Mesothelial cell of epicardium (in vitro differentiated cells): Measurements from ENCODE around the gene THEMIS. TPM values are rescaled to one million over a fixed set of nuclear protein-coding genes. Genes with fewer than 3 reads are reported as not detected.

Experiments
- DNase-seq, 2 experiments: peaks; one replicate each; pipeline ENCODE4 v3.0.0; 2021; ENCODE audit warnings: low spot score in 2 of 2; ENCODE audit not compliant: unreplicated experiment in 2 of 2
- H3K27ac Mint-ChIP-seq: 2 replicates; pipeline ENCODE4 v1.8.0; 2021; ENCODE audit warnings: mixed read lengths
- H3K27me3 Mint-ChIP-seq: 2 replicates; pipeline ENCODE4 v1.8.0; 2021; ENCODE audit warnings: low read depth, mixed read lengths
- H3K36me3 Mint-ChIP-seq: 2 replicates; pipeline ENCODE4 v1.8.0; 2021; ENCODE audit warnings: mixed read lengths
- H3K4me1 Mint-ChIP-seq: 2 replicates; pipeline ENCODE4 v1.8.0; 2021; ENCODE audit warnings: mixed read lengths
- H3K4me3 Mint-ChIP-seq: 2 replicates; pipeline ENCODE4 v1.8.0; 2021; ENCODE audit warnings: mild to moderate bottlenecking, moderate library complexity, mixed read lengths
- H3K9me3 Mint-ChIP-seq: 2 replicates; pipeline ENCODE4 v1.8.0; 2021; ENCODE audit warnings: mixed read lengths
- total RNA-seq: library from RNA; stranded (reverse); gene quantifications from 3 replicates; pipeline ENCODE4 v1.2.1, GENCODE V29; 2021
- TF ChIP-seq, protein P1 (sequence below): fragments of 200-600 bp; sonication (generic); IDR thresholded peaks from one replicate; pipeline ENCODE4 v1.5.0; 2021; ENCODE audit warnings: antibody characterized with exemption; ENCODE audit not compliant: unreplicated experiment

Gene THEMIS
- total RNA-seq, 1 donor from 2014 or later, result not detected

GRCh38 chr6:127917766-127918165 is 16.9 kb upstream of the THEMIS start:
- TF ChIP-seq, protein P1, sequence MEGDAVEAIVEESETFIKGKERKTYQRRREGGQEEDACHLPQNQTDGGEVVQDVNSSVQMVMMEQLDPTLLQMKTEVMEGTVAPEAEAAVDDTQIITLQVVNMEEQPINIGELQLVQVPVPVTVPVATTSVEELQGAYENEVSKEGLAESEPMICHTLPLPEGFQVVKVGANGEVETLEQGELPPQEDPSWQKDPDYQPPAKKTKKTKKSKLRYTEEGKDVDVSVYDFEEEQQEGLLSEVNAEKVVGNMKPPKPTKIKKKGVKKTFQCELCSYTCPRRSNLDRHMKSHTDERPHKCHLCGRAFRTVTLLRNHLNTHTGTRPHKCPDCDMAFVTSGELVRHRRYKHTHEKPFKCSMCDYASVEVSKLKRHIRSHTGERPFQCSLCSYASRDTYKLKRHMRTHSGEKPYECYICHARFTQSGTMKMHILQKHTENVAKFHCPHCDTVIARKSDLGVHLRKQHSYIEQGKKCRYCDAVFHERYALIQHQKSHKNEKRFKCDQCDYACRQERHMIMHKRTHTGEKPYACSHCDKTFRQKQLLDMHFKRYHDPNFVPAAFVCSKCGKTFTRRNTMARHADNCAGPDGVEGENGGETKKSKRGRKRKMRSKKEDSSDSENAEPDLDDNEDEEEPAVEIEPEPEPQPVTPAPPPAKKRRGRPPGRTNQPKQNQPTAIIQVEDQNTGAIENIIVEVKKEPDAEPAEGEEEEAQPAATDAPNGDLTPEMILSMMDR, result no peak
- H3K9me3 Mint-ChIP-seq, result peaks cover 5% of the 10 kb centered on the region
- no peak for DNase-seq
- peaks cover 23% of the 10 kb centered on the region for H3K4me1 Mint-ChIP-seq
- no peak overlapping the region for H3K4me3 Mint-ChIP-seq
- H3K27ac Mint-ChIP-seq, result no peak overlapping the region
- no peaks in the 10 kb centered on the region for H3K36me3 Mint-ChIP-seq
- no peaks in the 10 kb centered on the region for H3K27me3 Mint-ChIP-seq

DNA sequence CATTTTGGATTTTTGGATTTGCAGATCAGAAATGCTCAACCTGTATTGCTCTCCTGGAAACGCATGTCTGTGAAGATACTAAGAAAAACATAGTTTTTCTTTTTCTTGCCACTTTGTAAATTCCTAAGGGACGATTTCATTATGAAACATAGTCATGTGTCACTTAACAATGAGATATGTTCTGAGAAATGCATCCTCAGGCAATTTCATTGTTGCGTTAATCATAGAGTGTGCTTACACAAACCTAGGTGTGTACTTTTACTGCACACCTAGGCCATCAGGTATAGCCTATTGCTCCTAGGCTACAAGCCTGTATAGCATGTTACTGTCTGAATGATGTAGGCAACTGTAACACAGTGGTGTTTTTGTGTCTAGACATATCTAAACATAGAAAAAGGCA is 13.4 kb upstream of the THEMIS start:
- Mint-ChIP-seq H3K9me3 (peaks cover 18% of the 10 kb centered on the region), H3K27me3 (no peaks in the 10 kb centered on the region), H3K4me3 (no peak overlapping the region), H3K36me3 (no peaks in the 10 kb centered on the region), H3K4me1 (peaks cover 11% of the 10 kb centered on the region), H3K27ac (no peak overlapping the region)
- no peak for DNase-seq
- TF ChIP-seq, protein P1, result no peak

GRCh38 chr6:127912914-127913313 is 12.1 kb upstream of the THEMIS start:
- peaks cover 18% of the 10 kb centered on the region for H3K9me3 Mint-ChIP-seq
- no peak overlapping the region for H3K27ac Mint-ChIP-seq
- TF ChIP-seq, protein P1, result no peak
- no peaks in the 10 kb centered on the region for H3K27me3 Mint-ChIP-seq
- no peak overlapping the region for H3K4me3 Mint-ChIP-seq
- H3K36me3 Mint-ChIP-seq, result no peaks in the 10 kb centered on the region
- DNase-seq, result no peak
- peaks cover 11% of the 10 kb centered on the region for H3K4me1 Mint-ChIP-seq

DNA sequence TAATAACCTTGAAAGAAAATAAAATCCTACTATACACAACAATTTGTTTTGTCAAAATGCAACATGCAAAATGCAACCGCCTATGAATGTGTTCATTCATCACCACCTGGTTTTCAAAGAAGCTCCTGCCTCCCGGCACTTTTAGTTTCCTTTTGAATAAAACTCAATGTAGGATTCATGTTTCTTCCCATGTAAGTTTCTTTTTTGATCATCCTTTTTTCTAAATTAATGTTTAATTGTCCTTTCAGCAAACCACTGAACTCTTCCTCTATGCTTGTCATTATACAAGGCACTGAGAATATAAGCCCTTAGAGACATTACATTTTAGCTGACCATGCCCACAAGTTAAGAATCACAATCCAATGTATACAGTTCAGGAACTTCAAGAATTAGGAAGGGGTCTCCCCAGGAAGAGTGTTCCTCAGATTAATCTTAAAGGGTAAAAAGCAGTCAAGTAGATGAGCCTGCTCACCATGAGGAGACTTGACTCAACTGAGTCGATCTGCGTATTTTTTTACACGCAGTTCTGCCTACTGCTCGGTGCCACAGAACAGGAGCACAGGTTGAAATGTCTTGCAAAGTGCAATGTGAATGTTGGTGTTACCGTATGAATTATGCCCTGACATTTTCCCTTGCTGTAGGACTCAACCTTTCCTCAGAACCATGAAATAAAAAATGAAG is 7.2 kb upstream of the THEMIS start:
- no peak for DNase-seq
- no peak overlapping the region for H3K4me3 Mint-ChIP-seq
- no peaks in the 10 kb centered on the region for H3K36me3 Mint-ChIP-seq
- TF ChIP-seq, protein P1, result no peak
- H3K27ac Mint-ChIP-seq, result no peak overlapping the region
- H3K9me3 Mint-ChIP-seq, result peaks cover 21% of the 10 kb centered on the region
- peaks cover 1% of the 10 kb centered on the region for H3K27me3 Mint-ChIP-seq
- H3K4me1 Mint-ChIP-seq, result peaks cover 2% of the 10 kb centered on the region

- TF ChIP-seq, protein P1, result no peak
- Mint-ChIP-seq H3K36me3 (no peaks in the 10 kb centered on the region), H3K4me1 (no peaks in the 10 kb centered on the region), H3K27ac (no peak overlapping the region), H3K27me3 (peaks cover 1% of the 10 kb centered on the region), H3K4me3 (no peak overlapping the region), H3K9me3 (peaks cover 7% of the 10 kb centered on the region)
- no peak for DNase-seq
Measured at GRCh38 chr6:127904160-127904559, 3.3 kb upstream of the THEMIS start.
